Measurements from ENCODE around the gene MUC4. TPM values are rescaled to one million over a fixed set of nuclear protein-coding genes. Genes with fewer than 3 reads are reported as not detected.

Gene MUC4
- total RNA-seq, 1 experiment from 2014 or later, result 63.7 TPM

- Histone ChIP-seq H3K4me3 (no peak overlapping the region), H3K4me2 (no peak overlapping the region), H4K20me1 (ENCODE audit: insufficient read depth) (no peaks in the 10 kb centered on the region), H3K4me1 (replicated peaks; ENCODE audit: insufficient read depth) (no peaks in the 10 kb centered on the region), H3F3A (ENCODE audit: insufficient read depth, low read depth) (no peaks in the 10 kb centered on the region), H3K27me3 (ENCODE audit: insufficient read depth, low read depth) (no peaks in the 10 kb centered on the region), H3K9me2 (ENCODE audit: insufficient read depth) (no peaks in the 10 kb centered on the region), H3K9me3 (ENCODE audit: insufficient read depth, low read depth) (no peaks in the 10 kb centered on the region), H3K79me2 (ENCODE audit: low read depth) (no peaks in the 10 kb centered on the region), H2AFZ (no peak overlapping the region), H3K36me3 (ENCODE audit: low read depth) (no peaks in the 10 kb centered on the region), H3K27ac (no peak overlapping the region)
- intact Hi-C loops (cut with micrococcal nuclease; ENCODE audit: unreplicated experiment), result no loop called here
- CTCF ChIA-PET, result no interaction called here
- no TSS peak for BruUV-seq (replicated peaks)
- peak in 1 of 2 experiments; percentile 32 for DNase-seq
- POLR2A ChIA-PET (ENCODE audit: unreplicated experiment), result interaction anchor here (0.6 kb wide), 1 partner anchor 222 kb away, joined by 4 read pairs; no protein-coding TSS in a partner anchor
- no peak for TF ChIP-seq CTCF (conservative IDR thresholded peaks at IDR 0.05)
- no peak for TF ChIP-seq EZH2 (IDR thresholded peaks at IDR 0.05; ENCODE audit: low read depth)
These were observed 47.6 kb downstream of the MUC4 start for GRCh38 chr3:195763843-195764825.

DNA sequence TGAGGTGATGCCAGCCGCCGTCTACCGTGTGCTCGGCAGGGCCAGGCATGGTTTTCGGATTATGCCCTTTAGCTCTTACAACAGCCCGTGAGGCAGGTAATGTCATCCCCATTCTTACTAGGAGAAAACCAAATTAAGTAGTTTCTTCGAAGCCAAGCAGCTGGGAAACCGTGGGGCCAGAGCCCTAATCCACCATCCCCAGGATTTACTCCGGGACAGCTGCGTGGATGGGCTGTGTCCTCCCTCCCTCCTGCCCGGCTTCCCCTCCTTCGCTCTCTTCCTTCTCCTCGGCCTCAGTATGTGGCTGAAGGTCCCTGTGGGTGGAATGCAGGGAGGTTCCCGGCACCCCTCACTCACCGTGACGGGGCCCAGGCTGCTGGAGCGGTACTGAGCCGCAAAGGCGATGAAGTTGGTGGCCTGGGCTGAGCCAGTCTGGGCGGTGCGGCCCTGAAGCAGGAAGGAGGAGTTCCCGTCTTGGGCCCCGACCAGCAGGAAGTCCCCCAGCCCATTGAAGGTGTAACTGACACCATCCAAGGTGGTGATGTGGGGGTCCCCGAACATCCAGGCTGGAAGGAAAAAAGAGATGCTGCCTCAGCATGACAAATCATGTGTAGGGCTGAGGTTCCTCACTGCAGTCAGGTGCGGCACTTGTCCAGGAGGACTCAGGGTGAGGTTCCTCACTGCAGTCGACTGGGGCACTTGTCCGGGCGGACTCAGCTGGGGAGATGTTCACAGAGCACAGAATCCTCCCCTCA lies 48.5 kb downstream of the MUC4 start:
- TF ChIP-seq EZH2 (IDR thresholded peaks at IDR 0.05; ENCODE audit: low read depth), result no peak
- TF ChIP-seq CTCF (conservative IDR thresholded peaks at IDR 0.05), result no peak
- no peaks in the 10 kb centered on the region for H3K9me2 ChIP-seq (ENCODE audit: insufficient read depth)
- ChIA-PET CTCF (no interaction called here), POLR2A (ENCODE audit: unreplicated experiment) (interaction anchor here (0.6 kb wide), 1 partner anchor 221 kb away, joined by 4 read pairs; no protein-coding TSS in a partner anchor)
- no peaks in the 10 kb centered on the region for H3K27me3 ChIP-seq (ENCODE audit: insufficient read depth, low read depth)
- no TSS peak for BruUV-seq (replicated peaks)
- no peaks in the 10 kb centered on the region for H4K20me1 ChIP-seq (ENCODE audit: insufficient read depth)
- intact Hi-C loops (cut with micrococcal nuclease; ENCODE audit: unreplicated experiment), result no loop called here
- no peak overlapping the region for H3K4me3 ChIP-seq
- no peaks in the 10 kb centered on the region for H3K36me3 ChIP-seq (ENCODE audit: low read depth)
- H3K4me2 ChIP-seq, result no peak overlapping the region
- H3K4me1 ChIP-seq (replicated peaks; ENCODE audit: insufficient read depth), result no peaks in the 10 kb centered on the region
- H3K27ac ChIP-seq, result no peak overlapping the region
- no peaks in the 10 kb centered on the region for H3K9me3 ChIP-seq (ENCODE audit: insufficient read depth, low read depth)
- no peak for DNase-seq
- no peaks in the 10 kb centered on the region for H3F3A ChIP-seq (ENCODE audit: insufficient read depth, low read depth)
- no peaks in the 10 kb centered on the region for H3K79me2 ChIP-seq (ENCODE audit: low read depth)
- H2AFZ ChIP-seq, result no peak overlapping the region

DNA sequence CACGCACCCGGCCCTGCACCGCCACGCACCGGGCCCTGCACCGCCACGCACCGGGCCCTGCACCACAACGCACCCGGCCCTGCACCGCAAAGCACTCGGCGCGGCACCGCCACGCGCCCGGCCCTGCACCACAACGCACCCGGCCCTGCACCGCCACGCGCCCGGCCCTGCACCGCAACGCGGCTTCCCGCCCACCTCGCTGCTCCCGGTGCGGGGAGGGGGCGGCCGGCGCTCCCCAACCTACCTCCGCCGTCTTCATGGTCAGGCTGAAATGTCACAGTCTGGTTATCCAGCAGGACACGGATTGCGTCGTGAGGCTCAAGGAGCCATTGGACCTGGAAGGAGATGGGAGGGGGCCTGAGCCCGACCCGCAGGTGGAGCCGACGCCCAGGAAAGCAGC lies 49.1 kb downstream of the MUC4 start:
- no peak overlapping the region for H3K4me3 ChIP-seq
- no peaks in the 10 kb centered on the region for H3K27me3 ChIP-seq (ENCODE audit: insufficient read depth, low read depth)
- H3K4me2 ChIP-seq, result no peak overlapping the region
- POLR2A ChIA-PET (ENCODE audit: unreplicated experiment), result no interaction called here
- no peaks in the 10 kb centered on the region for H3K79me2 ChIP-seq (ENCODE audit: low read depth)
- no peaks in the 10 kb centered on the region for H3F3A ChIP-seq (ENCODE audit: insufficient read depth, low read depth)
- H3K36me3 ChIP-seq (ENCODE audit: low read depth), result no peaks in the 10 kb centered on the region
- intact Hi-C loops (cut with micrococcal nuclease; ENCODE audit: unreplicated experiment), result no loop called here
- no peaks in the 10 kb centered on the region for H4K20me1 ChIP-seq (ENCODE audit: insufficient read depth)
- CTCF ChIA-PET, result no interaction called here
- no peaks in the 10 kb centered on the region for H3K9me3 ChIP-seq (ENCODE audit: insufficient read depth, low read depth)
- H3K27ac ChIP-seq, result no peak overlapping the region
- DNase-seq, result no peak
- TF ChIP-seq EZH2 (IDR thresholded peaks at IDR 0.05; ENCODE audit: low read depth) (no peak), CTCF (conservative IDR thresholded peaks at IDR 0.05) (no peak)
- no peaks in the 10 kb centered on the region for H3K9me2 ChIP-seq (ENCODE audit: insufficient read depth)
- no peak overlapping the region for H2AFZ ChIP-seq
- H3K4me1 ChIP-seq (replicated peaks; ENCODE audit: insufficient read depth), result no peaks in the 10 kb centered on the region
- BruUV-seq (replicated peaks), result no TSS peak

Data from PC-9 (cell line).